Activated CD4-positive, alpha-beta T cell treated with anti-CD3 and anti-CD28 coated beads, Interleukin-2, amount 50 U/mL, for 24 hours (primary cell): ENCODE data around the gene CPEB1.
A peak's percentile ranks its signal among the peaks of the same experiment; 100 is the strongest.
"Not testable (repeated sequence)": the region's sequence is repeated elsewhere in the genome, so short reads cannot be mapped to it uniquely, and the experiment has no call there.

Source experiments
- DNase-seq, 2 donors: peaks; one replicate each; pipeline ENCODE4 v3.0.0-alpha.2; 2020; ENCODE audit warnings: low read depth in 1 of 2, low spot score in 1 of 2

Gene CPEB1

GRCh38 chr15:82530606-82531379, 116.4 kb downstream of the CPEB1 start:
- peak; percentile 51 to 55 for DNase-seq

DNA sequence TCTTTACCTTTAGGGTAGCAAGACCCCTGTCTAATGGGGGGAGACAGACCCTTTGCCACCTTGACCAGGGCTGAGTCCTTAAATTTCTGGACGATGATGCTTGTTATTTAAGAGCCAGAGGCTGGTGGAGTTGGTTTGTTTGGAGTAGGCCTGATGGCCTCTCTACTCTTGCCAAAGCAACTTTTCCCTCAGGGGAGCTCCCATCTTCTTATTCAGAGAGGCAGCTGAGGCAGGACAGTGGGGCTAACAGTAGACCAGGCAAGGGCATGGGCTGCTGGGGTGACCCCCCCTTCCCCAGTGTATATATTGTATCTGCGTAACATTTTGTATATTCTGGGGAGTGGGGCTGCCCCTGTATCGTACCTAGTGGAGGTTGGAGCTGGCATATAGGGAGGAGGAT, 117.2 kb downstream of the CPEB1 start:
- DNase-seq: no peak

- not testable (repeated sequence) for DNase-seq
These were observed 133.6 kb downstream of the CPEB1 start for GRCh38 chr15:82513587-82513986.

GRCh38 chr15:82507693-82508092, 139.5 kb downstream of the CPEB1 start:
- not testable (repeated sequence) for DNase-seq

DNA sequence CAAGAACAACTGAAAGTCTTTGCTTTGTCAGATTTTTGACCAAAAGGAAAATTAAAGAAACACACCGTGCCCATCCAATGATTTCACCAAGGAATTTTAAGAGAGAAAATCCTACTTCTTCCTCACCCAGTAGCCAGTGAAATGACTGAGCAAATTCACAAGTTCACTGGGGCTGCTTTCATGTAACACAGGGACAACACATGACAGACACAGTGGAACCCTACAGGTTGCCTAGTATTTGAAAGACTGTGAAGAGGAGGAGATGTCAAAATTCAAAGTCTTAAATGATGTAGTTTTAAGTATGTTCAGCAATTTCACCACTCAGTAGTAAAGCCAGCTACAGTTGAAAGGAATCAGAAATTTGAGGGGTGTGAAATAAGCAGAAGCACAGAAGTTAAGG, 140.1 kb downstream of the CPEB1 start:
- not testable (repeated sequence) for DNase-seq

- not testable (repeated sequence) for DNase-seq
These were observed 141.3 kb downstream of the CPEB1 start for GRCh38 chr15:82505842-82506241.

DNA sequence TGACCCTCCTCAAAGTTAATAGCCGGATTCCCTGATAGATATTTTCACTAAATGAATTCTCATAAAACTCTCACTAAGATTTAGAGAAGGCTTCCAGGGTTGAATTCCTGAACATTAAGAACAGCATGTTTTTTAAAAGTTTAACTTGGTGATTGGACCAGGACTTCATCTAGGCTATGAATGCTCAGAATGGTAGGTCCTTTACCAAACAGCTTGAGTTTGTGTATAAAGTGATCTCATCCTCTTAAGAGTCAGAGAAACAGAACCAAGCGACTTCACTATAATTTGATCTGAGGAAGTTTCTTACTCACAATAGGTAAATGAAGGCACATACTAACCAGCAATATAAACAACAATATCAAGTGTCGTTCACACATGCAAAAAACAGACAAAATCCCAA, 143.1 kb downstream of the CPEB1 start:
- not testable (repeated sequence) for DNase-seq

GRCh38 chr15:82502700-82503339, 144.3 kb downstream of the CPEB1 start:
- not testable (repeated sequence) for DNase-seq

DNA sequence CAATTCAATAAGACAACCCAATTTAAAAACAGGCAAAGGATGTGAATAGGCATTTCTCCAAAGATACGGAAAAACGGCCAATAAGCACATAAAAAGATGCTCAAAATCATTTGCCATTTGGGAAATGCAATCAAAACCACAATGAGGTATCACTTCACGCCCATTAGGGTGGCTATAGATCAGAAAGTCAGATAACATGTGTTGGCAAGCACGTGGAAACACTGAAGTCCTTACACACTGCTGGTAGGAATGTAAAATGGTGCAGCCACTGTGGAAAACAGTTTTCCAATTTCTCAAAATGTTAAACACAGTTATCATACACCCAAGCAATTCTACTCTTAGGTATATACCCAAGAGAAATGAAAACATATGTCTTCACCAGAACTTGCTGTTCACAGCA, 146.4 kb downstream of the CPEB1 start:
- DNase-seq: not testable (repeated sequence)

GRCh38 chr15:82497978-82498377, 149.2 kb downstream of the CPEB1 start:
- DNase-seq: not testable (repeated sequence)
